A673 (cell line): ENCODE data around the gene NBAS.

Experiments
- CTCF ChIP-seq: fragments of 300-800, 200-600 bp; sonication (generic); conservative IDR thresholded peaks from 2 replicates; pipeline ENCODE4 v1.5.1; 2017; ENCODE audit warnings: low read depth, mild to moderate bottlenecking, antibody characterized with exemption, low read length, moderate library complexity, mixed read lengths
- EZH2 ChIP-seq: fragments of 200-600 bp; sonication (generic); IDR thresholded peaks from 2 replicates; pipeline ENCODE4 v1.6.1; 2017; ENCODE audit warnings: borderline replicate concordance, low read depth, mild to moderate bottlenecking, mixed read lengths, antibody characterized with exemption, low read length; ENCODE audit not compliant: poor library complexity, severe bottlenecking

- no peak for TF ChIP-seq CTCF
- no peak for TF ChIP-seq EZH2
These were observed 80.1 kb downstream of the NBAS start for GRCh38 chr2:15481000-15481399.
